Activated naive CD8-positive, alpha-beta T cell treated with anti-CD3 and anti-CD28 coated beads, Interleukin-2, amount 10 ng/mL, durations not matched to agents 7 days and 5 days (primary cell): ENCODE results near the gene DNAJB11. TPM values are rescaled to one million over a fixed set of nuclear protein-coding genes. Genes with fewer than 3 reads are reported as not detected.
A peak's percentile ranks its signal among the peaks of the same experiment; 100 is the strongest.

Experiments
- ATAC-seq: fragments of 150-1000 bp; cut with Tn5 transposase; one replicate; pipeline ENCODE4 v1.10.0; 2021; ENCODE audit warnings: low read depth, moderate library complexity
- POLR2A ChIA-PET: fragments of 350-600 bp; sonication (Branson Sonifier 250); formaldehyde crosslinking; loops from one replicate; lab custom pipeline; 2021; ENCODE audit warnings: antibody characterized with exemption; lab: Charles Lee
- DNase-seq: peaks from one replicate; pipeline ENCODE4 v3.0.0; 2021
- H3K27ac Mint-ChIP-seq: one replicate; pipeline ENCODE4 v1.8.0; 2022; ENCODE audit warnings: mild to moderate bottlenecking, mixed read lengths
- H3K27me3 Mint-ChIP-seq: one replicate; pipeline ENCODE4 v1.8.0; 2022; ENCODE audit warnings: mild to moderate bottlenecking, moderate library complexity, mixed read lengths
- H3K36me3 Mint-ChIP-seq: one replicate; pipeline ENCODE4 v1.8.0; 2021; ENCODE audit warnings: mild to moderate bottlenecking, mixed read lengths
- H3K4me1 Mint-ChIP-seq: one replicate; pipeline ENCODE4 v1.8.0; 2021; ENCODE audit warnings: mixed read lengths
- H3K4me3 Mint-ChIP-seq: one replicate; pipeline ENCODE4 v1.8.0; 2022; ENCODE audit warnings: mild to moderate bottlenecking, moderate library complexity, mixed read lengths
- H3K9me3 Mint-ChIP-seq: one replicate; pipeline ENCODE4 v1.8.0; 2021; ENCODE audit warnings: mixed read lengths
- total RNA-seq, 2 experiments: library from RNA; stranded (reverse); gene quantifications; one replicate each; pipeline ENCODE4 v1.2.3, GENCODE V29; 2021

Gene DNAJB11
- total RNA-seq, 2 experiments from 2014 or later = 37.0 to 41.2 TPM

DNA sequence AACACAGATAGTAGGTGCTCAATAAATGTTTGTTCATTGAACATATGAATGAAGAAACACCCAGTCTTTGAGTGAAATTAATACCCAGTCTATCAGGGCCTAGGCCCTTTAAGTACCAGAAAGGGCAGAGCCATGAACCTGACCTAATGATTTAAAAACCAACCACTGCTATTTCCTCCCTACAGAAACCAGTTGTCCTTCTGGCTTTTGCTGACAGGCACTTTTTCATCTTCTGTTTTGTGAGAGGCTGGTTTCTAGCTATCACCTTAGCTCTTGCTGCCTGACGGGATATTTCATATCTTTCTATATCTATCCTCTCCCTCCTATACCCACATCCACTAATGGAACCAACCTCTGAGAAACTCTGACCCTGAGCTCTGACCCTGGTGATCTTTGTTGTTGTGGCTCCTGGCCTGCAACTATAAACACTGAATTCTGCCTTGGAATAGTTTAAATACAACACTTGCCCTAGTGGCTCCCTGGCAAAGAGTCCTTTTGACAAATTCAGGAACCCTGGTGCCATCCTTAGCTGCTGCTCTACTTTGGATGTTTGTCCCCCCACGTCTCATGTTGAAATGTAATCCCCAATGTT is 38.2 kb downstream of the DNAJB11 start:
- no peaks in the 10 kb centered on the region for H3K36me3 Mint-ChIP-seq
- H3K9me3 Mint-ChIP-seq = no peaks in the 10 kb centered on the region
- H3K4me1 Mint-ChIP-seq = no peaks in the 10 kb centered on the region
- POLR2A ChIA-PET = no interaction called here
- no peak overlapping the region for H3K4me3 Mint-ChIP-seq
- H3K27me3 Mint-ChIP-seq = peaks cover 17% of the 10 kb centered on the region
- no peak overlapping the region for H3K27ac Mint-ChIP-seq
- no peak for ATAC-seq
- DNase-seq = no peak

DNA sequence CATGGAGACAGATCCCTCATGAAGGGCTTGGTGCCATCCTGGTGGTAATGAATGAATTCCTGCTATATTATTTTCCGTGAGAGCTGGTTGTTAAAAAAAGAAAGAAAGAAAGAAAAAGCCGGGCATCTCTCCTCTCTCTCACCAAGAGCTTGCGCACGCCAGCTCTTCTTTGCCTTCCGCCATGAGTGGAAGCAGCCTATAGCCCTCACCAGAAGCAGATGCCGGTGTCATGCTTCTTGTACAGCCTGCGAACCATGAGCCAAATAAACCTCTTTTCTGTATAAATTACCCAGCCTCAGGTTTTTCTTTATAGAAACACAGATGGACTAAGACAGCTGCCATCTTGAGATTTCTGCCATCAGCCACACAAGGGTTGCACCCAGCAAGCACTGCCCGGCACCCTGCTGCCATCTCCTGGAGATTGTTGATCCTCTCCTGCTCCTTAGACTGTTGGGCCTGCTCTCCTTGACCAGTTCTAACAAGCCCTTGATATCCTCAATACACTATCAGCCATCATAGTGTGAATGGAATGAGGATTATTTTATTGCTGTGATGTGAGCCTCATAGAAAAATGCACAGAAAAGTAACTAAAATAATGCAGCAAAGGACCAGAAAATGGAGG is 38.8 kb downstream of the DNAJB11 start:
- Mint-ChIP-seq H3K9me3 (no peaks in the 10 kb centered on the region), H3K27ac (no peak overlapping the region), H3K36me3 (no peaks in the 10 kb centered on the region), H3K4me3 (no peak overlapping the region), H3K4me1 (peaks cover 4% of the 10 kb centered on the region), H3K27me3 (peaks cover 18% of the 10 kb centered on the region)
- no peak for DNase-seq
- POLR2A ChIA-PET = no interaction called here
- ATAC-seq = no peak

DNA sequence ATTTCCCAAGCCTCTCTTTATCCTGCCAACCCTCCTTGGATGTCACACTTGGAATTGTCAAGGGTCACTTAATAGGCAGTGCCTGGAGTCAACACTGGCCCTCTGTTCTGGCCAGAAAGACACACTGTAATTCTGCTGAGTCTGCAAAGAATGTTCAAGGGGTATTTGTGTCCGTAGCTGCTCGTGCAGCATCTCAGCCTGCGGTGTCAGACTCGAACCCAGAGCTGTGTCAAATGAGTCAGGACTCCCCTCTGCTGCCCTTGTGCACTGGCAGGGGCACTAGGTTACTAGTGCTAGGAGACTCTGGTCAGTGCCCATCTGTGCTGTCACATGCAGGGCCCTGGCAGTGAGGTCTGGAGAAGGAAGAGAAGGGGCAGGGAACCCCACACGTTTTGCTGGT is 41.5 kb downstream of the DNAJB11 start:
- no peaks in the 10 kb centered on the region for H3K9me3 Mint-ChIP-seq
- POLR2A ChIA-PET = interaction anchor here (1.2 kb wide), 1 partner anchor 172 kb away, joined by 6 read pairs; the partner anchor contains the start of gene EIF4A2
- no peak for DNase-seq
- no peaks in the 10 kb centered on the region for H3K36me3 Mint-ChIP-seq
- H3K27me3 Mint-ChIP-seq = peaks cover 18% of the 10 kb centered on the region
- H3K27ac Mint-ChIP-seq = no peak overlapping the region
- no peak overlapping the region for H3K4me3 Mint-ChIP-seq
- no peak for ATAC-seq
- peaks cover 14% of the 10 kb centered on the region for H3K4me1 Mint-ChIP-seq

DNA sequence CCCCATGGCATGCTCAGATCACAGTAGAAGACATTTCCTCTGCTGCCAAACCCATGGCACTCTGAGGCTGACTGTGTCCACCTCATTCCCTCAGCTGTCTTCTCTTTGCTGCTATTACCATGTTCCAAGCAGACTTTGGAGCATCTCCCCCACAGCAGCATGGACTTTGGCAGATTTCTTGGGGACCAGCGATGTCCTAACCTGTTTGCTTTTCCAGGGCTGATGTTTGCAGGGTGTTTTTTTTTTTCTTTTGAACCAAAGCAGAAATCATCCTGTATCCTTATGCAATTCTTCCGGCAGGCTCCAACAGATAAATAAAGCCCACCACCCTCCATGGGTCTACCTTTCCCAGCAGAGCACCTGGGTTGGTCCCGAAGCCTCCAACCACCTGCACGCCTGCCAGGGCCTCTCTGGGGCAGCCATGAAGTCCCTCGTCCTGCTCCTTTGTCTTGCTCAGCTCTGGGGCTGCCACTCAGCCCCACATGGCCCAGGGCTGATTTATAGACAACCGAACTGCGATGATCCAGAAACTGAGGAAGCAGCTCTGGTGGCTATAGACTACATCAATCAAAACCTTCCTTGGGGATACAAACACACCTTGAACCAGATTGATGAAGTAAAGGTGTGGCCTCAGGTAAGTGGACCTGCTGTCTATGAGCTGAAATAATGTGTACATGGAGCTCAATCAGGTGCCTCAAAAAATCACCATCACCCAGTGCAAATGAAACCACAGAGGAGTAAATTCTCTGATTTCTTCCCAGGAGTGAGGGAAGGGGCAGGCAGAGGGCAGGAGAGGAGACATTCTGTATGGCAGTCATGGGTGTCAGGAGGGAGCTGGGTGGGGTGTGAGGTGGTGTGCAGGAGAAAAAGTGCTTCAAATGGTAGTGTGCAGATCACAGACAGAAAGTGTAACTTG is 42.5 kb downstream of the DNAJB11 start, which contains the start of gene AHSG:
AHSG (plus strand) TSS at position 340 of the 916 bp plus-strand sequence; CDS start at position 422, 82 bp downstream.
- H3K36me3 Mint-ChIP-seq = no peaks in the 10 kb centered on the region

DNA sequence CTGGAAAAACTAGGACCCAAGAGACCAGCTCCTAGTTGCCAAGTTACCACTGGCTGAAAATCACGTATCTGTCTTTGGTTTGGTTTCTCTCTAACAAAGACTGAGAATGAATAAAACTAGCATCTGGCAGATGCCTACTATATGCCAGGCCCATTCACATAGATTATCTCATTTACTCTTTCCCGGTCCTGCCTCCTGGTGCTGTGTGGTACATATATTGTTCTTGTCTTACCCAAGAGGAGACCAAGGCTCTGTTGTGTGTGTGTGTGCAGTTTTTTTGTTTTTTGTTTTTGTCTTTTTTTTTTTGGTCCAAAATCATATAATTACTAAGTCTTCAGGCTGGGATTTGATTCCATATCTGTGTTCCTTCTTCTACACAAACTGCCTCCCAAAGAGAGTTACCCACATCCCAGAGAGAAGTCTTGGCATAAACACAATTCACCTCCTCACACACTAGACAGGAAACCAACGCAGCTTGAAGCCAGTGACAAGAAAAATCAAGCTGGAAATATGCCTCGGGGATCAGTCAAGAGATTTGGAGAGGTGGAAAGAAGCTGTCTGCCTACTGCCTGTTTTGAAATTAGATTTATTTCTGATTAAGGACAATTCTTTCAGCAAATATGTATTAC is 43.2 kb downstream of the DNAJB11 start:
- Mint-ChIP-seq H3K27ac (no peak overlapping the region), H3K36me3 (no peaks in the 10 kb centered on the region)
- POLR2A ChIA-PET = interaction anchor here (6.3 kb wide), 1 partner anchor 170 kb away, joined by 36 read pairs; the partner anchor contains the start of gene EIF4A2

More for the DNA sequence above, 42.5 kb downstream of the DNAJB11 start, which contains the start of gene AHSG:
- H3K4me3 Mint-ChIP-seq = no peak within 1 kb of the TSS
- peaks cover 18% of the 10 kb centered on the region for H3K4me1 Mint-ChIP-seq
- H3K27me3 Mint-ChIP-seq = peaks cover 22% of the 10 kb centered on the region
- no peak within 1 kb of the TSS for H3K27ac Mint-ChIP-seq
- no peak for DNase-seq
- no peaks in the 10 kb centered on the region for H3K9me3 Mint-ChIP-seq
- POLR2A ChIA-PET = interaction anchor here (1.2 to 6.3 kb wide), 2 partner anchors 170 to 171 kb away, joined by 6 to 36 read pairs; partner anchors contain the start of gene EIF4A2
- ATAC-seq = no peak

DNA sequence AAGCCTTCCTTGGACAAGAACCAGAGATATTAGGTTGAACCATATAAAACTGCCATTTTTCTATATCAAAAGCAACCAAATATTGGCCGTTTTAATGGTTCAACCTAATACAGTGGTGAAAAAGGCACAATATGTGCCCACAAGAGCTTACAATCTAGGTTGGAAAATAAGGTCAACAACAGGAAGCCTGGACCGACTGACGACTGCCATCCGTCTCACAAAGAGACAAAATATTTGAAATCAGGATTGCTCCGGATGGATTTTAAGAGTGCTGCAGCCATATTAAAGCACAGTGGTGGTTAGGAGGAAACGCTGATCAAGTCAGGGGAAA is 43.7 kb downstream of the DNAJB11 start:
- no peaks in the 10 kb centered on the region for H3K9me3 Mint-ChIP-seq
- no peak for ATAC-seq
- H3K4me1 Mint-ChIP-seq = peaks cover 18% of the 10 kb centered on the region
- peak overlapping the region; percentile 54 for H3K4me3 Mint-ChIP-seq
- DNase-seq = no peak
- no peaks in the 10 kb centered on the region for H3K36me3 Mint-ChIP-seq
- POLR2A ChIA-PET = interaction anchor here (1.0 to 6.3 kb wide), 4 partner anchors 44 to 192 kb away, joined by 3 to 36 read pairs (median 4); partner anchors contain the start of genes DNAJB11 and EIF4A2
- H3K27ac Mint-ChIP-seq = no peak overlapping the region
- peaks cover 28% of the 10 kb centered on the region for H3K27me3 Mint-ChIP-seq

More for the DNA sequence above, 43.2 kb downstream of the DNAJB11 start:
- peaks cover 18% of the 10 kb centered on the region for H3K4me1 Mint-ChIP-seq
- H3K27me3 Mint-ChIP-seq = peaks cover 30% of the 10 kb centered on the region
- no peak overlapping the region for H3K4me3 Mint-ChIP-seq
- H3K9me3 Mint-ChIP-seq = no peaks in the 10 kb centered on the region
- ATAC-seq = no peak
- no peak for DNase-seq

DNA sequence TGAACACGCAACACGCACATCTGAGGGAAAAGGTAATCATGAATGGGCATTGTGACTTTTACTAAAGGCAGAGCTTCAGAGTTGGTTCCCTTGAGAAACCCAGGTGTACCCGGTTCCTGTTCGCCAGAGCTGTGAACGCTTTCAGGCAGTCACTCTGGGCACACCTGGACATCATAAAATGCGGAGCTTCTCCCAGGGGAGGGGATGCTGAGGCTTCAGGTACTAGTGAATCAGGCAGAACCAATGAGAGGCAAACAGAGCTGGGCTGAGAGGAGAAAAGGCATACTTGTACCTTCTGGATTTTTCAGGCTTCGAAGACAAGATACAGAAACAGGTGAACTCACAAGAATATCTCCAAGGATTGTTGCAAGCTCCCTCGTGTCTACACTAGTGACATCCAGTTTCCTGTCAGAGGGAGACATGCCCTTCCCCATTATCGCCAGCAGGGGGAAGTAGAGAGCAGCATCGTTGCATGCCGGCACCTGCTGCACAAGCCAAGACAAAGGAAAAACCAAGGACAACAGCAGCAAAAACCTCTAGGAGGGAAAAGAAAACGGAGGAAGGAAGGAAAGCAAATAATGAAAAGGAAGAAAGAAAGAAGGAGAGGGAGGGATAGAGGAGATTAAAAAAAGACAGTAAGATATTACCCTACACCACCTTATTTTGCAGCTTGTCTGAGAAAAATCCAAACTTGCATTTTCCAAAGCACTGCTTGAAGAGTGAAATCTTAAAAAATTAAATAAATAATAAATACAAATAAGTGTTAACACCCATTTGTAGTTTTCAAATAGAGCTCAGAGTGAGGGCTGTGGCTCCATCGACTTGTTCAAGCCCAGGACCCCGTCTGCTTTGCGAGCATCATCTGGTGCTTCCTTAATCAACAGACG is 44.3 kb downstream of the DNAJB11 start:
- Mint-ChIP-seq H3K27me3 (peaks cover 28% of the 10 kb centered on the region), H3K36me3 (no peaks in the 10 kb centered on the region), H3K4me1 (peaks cover 18% of the 10 kb centered on the region), H3K9me3 (no peaks in the 10 kb centered on the region), H3K4me3 (peak overlapping the region; percentile 54), H3K27ac (no peak overlapping the region)
- DNase-seq (peak; percentile 72), ATAC-seq (peak; percentile 46)
- POLR2A ChIA-PET = interaction anchor here (1.0 to 6.3 kb wide), 5 partner anchors 45 to 207 kb away, joined by 3 to 36 read pairs (median 3); partner anchors contain the start of genes DNAJB11 and EIF4A2

DNA sequence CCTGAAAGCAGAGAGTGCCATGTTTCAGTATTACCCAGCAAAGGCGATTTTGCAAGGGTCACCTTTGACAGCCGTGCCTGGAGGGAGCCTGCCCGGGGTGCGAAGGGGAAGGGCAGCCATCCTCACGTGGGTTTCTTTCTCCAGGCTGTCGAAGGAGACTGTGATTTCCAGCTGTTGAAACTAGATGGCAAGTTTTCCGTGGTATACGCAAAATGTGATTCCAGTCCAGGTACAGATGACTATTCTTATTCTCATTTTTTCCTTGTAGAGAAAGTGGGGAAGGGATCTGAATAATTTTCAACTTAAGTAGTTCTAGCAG is 45.7 kb downstream of the DNAJB11 start:
- H3K4me1 Mint-ChIP-seq = peaks cover 18% of the 10 kb centered on the region
- no peak overlapping the region for H3K27ac Mint-ChIP-seq
- DNase-seq (no peak), ATAC-seq (no peak)
- no peaks in the 10 kb centered on the region for H3K36me3 Mint-ChIP-seq
- H3K9me3 Mint-ChIP-seq = no peaks in the 10 kb centered on the region
- POLR2A ChIA-PET = interaction anchor here (1.1 to 6.3 kb wide), 5 partner anchors 167 to 678 kb away, joined by 3 to 36 read pairs (median 4); partner anchors contain the start of genes EIF4A2 and TRA2B
- H3K4me3 Mint-ChIP-seq = no peak overlapping the region
- H3K27me3 Mint-ChIP-seq = peaks cover 23% of the 10 kb centered on the region

DNA sequence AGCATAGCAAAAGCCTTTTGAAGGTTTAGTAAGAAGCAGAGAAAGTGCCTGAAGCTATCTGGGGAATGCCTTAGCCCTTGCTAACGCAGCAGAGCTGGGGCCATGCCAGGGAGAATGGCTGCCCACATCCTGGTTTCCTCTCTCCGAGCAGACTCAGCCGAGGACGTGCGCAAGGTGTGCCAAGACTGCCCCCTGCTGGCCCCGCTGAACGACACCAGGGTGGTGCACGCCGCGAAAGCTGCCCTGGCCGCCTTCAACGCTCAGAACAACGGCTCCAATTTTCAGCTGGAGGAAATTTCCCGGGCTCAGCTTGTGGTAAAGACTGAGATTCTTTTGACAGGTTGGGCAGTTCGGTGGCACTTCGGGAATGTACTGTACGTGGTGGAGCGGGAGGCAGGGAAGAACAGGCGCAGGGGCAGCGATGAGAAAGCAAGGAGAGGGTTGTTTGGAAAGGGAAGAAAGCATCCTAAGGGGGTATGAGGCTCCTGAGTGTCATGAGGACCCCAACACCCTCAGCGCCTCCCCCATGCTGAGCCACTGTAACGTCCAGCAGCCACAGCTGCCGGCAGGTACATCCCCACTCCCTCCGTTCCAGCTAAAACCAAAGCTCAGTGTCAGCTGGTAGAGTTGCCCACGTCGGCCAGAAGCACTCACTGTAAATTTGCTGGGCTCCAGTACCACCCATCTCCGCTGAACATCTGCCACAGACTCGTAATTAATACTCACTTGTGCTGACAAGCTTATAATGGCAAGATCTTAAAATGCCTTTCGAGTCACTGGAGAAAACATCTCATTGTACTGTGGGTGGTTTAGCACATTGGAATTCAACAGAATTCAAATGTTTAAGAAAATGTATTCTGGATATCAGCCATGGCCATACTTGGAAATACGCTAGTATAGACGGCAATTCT is 46.8 kb downstream of the DNAJB11 start:
- Mint-ChIP-seq H3K4me3 (peak overlapping the region; percentile 66), H3K27ac (peak overlapping the region; percentile 22), H3K4me1 (peaks cover 18% of the 10 kb centered on the region), H3K36me3 (no peaks in the 10 kb centered on the region), H3K27me3 (peaks cover 23% of the 10 kb centered on the region), H3K9me3 (no peaks in the 10 kb centered on the region)
- DNase-seq (peak; percentile 83), ATAC-seq (peak; percentile 100)
- POLR2A ChIA-PET = interaction anchor here (1.1 to 6.3 kb wide), 6 partner anchors 47 to 679 kb away, joined by 3 to 36 read pairs (median 5); partner anchors contain the start of genes DNAJB11, EIF4A2 and TRA2B

DNA sequence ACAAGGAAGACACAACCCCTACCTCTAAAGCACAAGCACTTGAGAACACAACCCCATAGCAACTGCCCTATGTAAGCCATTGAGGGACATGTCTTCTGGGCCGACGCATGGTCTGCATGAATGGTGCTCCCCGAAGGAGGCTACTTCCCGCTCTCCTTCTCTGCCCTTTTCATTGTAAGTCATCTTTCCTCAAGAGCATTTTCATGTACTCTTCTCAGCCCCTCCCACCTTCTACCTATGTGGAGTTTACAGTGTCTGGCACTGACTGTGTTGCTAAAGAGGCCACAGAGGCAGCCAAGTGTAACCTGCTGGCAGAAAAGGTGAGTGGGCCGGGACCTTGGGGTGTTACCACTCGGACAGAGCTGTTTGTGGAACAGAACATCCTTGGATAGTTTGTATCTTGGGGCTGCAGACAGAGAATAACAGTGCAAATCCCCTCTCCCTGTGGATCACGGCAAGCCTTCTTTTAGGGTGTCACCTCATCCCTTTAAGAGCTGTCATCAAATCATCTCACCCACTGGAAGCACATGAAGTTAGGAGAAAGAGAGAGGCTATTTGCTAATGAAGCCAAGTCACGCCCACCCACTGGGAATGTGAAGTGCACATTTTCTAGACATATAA is 47.9 kb downstream of the DNAJB11 start:
- POLR2A ChIA-PET = interaction anchor here (6.3 kb wide), 1 partner anchor 165 kb away, joined by 36 read pairs; the partner anchor contains the start of gene EIF4A2

DNA sequence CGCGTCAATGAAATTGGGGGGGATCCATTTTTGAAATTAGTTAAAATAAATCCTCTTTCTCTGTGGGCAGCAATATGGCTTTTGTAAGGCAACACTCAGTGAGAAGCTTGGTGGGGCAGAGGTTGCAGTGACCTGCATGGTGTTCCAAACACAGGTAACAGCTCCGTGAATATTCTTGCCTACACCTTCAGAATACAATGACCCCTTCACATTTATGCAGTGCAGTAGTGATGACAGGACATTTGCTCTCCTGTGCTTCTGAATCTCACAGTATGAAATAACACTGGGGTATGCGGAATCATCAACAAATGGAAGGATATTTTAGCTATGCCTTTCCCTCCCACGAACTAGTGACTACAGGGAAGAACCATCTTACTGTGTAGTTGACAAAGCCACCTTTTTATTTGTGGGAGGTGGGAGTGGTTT is 49.3 kb downstream of the DNAJB11 start:
- DNase-seq (no peak), ATAC-seq (no peak)
- Mint-ChIP-seq H3K4me1 (peaks cover 13% of the 10 kb centered on the region), H3K4me3 (no peak overlapping the region), H3K9me3 (no peaks in the 10 kb centered on the region), H3K36me3 (no peaks in the 10 kb centered on the region), H3K27me3 (peaks cover 18% of the 10 kb centered on the region), H3K27ac (no peak overlapping the region)
- POLR2A ChIA-PET = no interaction called here

More for the DNA sequence above, 47.9 kb downstream of the DNAJB11 start:
- H3K36me3 Mint-ChIP-seq = no peaks in the 10 kb centered on the region
- H3K9me3 Mint-ChIP-seq = no peaks in the 10 kb centered on the region
- ATAC-seq (no peak), DNase-seq (no peak)
- H3K27me3 Mint-ChIP-seq = peaks cover 22% of the 10 kb centered on the region
- H3K4me3 Mint-ChIP-seq = no peak overlapping the region
- no peak overlapping the region for H3K27ac Mint-ChIP-seq
- peaks cover 18% of the 10 kb centered on the region for H3K4me1 Mint-ChIP-seq
